Right renal cortex interstitium (tissue), 3 donors: ENCODE results near the gene HERPUD1. TPM values are rescaled to one million over a fixed set of nuclear protein-coding genes. Genes with fewer than 3 reads are reported as not detected.
"Not testable (repeated sequence)": the region's sequence is repeated elsewhere in the genome, so short reads cannot be mapped to it uniquely, and the experiment has no call there.

Experiments
- DNase-seq, 3 donors: peaks; one replicate each; pipeline ENCODE4 v3.0.0-alpha.2; 2013; ENCODE audit warnings: low read depth in 3 of 3, low spot score in 2 of 3
- polyA plus RNA-seq, 3 donors: library from polyadenylated mRNA; unstranded; fragments of 120-200 nt; gene quantifications; one replicate each; pipeline ENCODE4 v1.2.1, GENCODE V29; 2013; ENCODE audit not compliant: insufficient read length in 3 of 3

HERPUD1 gene
- polyA plus RNA-seq, 3 donors, result 120 to 152 (median 144) TPM

DNA sequence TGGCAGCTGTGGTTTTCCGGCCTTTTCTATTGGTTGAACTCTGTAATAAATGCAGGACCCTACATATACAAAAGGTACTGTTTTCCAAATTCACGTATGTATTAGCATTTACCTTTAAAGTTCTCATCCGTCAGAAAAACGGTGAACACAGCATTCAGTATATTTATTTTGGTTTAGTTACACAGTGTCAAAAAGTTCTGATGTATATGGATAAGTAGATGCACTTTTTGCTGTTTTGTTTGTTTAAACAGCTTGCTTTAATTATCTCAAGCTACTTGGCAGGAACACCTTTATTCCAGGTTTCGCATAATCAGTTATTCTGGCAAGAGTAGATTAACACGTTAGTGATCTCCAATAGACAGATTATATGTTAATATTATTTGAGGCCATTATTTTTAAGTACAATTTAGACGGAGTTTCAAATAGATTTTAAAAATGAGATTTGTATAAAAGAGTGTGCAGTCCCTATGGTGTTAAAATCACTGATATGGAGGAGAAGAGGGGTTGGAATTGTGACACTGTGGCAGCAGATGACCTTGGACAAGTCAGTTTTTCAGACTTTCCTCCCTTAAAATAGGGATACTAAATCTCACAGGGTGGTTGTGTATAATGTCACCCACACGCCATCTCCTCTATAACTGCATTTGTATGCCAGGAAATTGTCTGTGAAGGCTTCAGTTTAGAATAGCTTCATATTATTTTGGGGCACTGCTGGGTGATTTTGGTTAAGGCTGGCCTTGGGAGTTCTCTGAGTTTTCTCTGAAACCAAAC lies 2.1 kb downstream of the HERPUD1 start:
- DNase-seq, result no peak

DNA sequence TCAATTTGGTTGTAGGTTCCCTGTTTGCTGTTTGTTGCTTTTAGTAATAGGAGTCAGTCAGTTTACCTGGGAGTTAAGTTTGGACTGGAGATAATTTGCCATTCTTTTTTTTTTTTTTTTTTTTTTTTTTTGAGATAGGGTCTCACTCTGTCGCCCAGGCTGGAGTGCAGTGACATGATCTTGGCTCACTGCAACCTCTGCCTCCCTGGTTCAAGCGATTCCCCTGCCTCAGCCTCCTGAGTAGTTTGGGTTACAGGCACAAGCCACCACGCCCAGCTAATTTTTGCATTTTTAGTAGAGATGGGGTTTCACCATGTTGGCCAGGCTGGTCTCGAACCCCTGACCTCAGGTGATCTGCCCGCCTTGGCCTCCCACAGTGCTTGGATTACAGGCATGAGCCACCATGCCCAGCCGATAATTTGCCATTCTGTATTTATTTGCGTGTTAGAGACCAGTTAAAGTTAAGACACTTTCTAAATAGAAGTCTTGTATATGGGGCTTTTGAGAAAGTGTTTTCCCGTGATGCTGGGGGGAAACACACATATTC lies 2.7 kb downstream of the HERPUD1 start:
- not testable (repeated sequence) for DNase-seq

- DNase-seq, result no peak
Observed at GRCh38 chr16:56935201-56935600, 3.3 kb downstream of the HERPUD1 start.

DNA sequence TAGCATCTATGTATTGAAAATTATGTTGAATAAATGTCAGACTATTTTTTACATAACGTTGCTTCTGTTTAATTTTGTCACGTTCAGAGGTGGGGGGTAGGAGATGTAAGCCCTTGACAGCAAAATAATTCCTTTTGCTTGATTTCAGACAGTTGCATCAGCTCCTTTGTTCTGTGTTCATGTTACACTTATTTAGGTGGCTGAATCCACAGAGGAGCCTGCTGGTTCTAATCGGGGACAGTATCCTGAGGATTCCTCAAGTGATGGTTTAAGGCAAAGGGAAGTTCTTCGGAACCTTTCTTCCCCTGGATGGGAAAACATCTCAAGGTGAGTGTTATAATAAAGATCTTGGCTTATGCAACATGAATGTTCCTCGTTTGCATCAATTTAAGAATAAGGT lies 4.5 kb downstream of the HERPUD1 start:
- DNase-seq, result no peak

GRCh38 chr16:56936950-56937349 lies 5.0 kb downstream of the HERPUD1 start:
- DNase-seq, result no peak

DNA sequence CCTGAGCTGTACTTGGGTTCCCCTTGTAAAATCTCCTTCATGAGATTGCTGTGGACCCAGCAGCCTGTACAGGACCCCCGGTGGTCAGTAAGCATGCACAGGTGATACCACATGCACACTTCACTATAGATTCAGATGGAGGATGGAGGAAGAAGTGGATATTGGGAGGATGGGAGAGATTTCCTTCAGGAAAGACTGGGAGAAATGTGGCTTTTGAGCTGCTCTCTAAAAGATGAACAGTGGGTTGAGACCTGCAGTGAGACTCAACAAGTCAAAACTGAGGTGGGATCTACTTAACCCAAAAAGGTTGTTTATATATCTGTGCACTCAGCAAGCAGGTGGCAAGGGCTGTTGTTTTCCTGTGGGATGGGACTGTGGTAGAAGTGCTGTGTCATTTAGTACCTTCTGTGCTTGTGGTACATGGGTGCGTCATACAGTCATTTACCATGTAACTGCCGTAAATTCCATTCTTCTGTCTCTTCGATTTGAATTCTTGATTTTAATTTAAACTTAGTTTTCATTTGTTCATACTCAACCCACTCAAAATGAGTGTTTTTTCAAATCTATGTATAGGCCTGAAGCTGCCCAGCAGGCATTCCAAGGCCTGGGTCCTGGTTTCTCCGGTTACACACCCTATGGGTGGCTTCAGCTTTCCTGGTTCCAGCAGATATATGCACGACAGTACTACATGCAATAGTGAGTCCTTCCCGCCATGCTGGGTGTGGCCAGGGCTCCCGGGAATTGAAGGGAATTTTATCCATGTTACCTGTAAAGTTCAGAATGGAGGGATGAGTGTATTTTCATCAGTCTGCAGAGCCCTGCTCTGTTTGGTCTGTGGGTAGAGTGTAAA lies 6.9 kb downstream of the HERPUD1 start:
- DNase-seq, result no peak

- DNase-seq, result no peak
Observed at GRCh38 chr16:56939801-56940200, 7.9 kb downstream of the HERPUD1 start.

- no peak for DNase-seq
Observed at GRCh38 chr16:56941092-56941491, 9.2 kb downstream of the HERPUD1 start.

- no peak for DNase-seq
Observed at GRCh38 chr16:56941856-56942331, 10.0 kb downstream of the HERPUD1 start.

DNA sequence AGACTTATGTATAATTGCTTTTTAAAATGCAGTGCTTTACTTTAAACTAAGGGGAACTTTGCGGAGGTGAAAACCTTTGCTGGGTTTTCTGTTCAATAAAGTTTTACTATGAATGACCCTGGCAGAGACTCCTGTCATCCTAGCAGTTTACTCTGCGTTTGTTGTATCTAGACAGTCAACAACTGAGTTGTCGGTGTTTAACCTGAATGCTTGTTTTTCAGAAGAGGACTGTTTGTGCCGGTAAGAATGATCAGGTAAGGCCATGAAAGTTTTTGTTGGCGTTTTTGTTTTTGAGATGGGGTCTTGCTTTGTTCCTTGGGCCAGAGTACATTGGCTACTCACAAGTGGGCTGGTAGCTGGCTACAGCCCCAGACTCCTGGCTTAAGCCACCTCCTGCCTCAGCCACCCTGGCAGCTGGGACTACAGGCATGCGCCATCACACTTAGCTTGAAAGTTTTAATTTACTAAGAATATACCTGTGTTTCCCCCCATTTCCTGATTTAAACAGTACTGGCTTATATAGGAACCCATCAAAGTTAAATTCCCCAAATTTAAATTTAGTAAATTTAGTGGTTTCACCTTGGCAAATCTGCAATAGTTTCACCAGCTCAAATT lies 11.9 kb downstream of the HERPUD1 start:
- no peak for DNase-seq

DNA sequence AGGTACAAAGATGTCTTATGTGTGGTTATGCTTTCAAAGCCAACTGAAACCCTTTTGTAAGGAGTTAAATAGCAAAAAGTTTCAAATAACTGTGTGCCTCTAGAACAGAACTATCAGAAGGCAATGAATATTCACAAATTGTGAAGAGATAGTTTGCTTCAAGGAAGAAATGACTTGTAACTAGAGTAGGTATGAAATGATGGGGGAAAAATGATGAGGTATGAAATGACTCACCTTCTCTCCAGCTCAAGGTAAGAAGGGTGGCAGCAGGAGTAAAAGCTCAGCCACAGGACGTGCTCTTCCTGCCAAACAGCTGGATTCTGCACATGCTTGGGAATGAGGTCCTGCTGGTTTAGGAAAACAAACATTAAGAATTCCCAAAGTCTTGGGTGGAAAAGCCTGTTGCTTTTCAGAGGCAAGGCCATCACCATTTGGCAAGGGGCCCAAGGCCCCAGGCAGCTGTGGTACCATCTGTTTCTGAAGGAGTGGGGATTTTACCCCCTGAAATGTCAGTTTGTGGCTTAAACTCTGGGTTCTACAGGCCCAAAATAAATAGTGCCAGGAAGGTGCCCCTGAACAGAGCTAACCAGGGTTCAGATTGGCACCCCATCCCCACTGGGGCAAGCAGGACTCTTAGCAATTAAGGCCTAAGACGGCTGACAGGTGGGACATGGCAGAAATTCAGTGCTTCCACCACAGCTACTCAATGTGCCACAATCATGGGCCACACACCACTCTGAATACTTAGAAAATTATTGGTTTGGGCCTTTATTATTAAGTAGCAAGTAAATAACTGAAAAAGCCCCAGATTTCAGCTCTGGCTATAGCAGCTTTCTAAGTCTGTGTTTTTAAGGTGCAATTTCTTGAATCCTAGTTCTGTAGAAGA lies 13.3 kb downstream of the HERPUD1 start:
- no peak for DNase-seq

GRCh38 chr16:56945847-56946527 lies 14.0 kb downstream of the HERPUD1 start:
- DNase-seq, result no peak

DNA sequence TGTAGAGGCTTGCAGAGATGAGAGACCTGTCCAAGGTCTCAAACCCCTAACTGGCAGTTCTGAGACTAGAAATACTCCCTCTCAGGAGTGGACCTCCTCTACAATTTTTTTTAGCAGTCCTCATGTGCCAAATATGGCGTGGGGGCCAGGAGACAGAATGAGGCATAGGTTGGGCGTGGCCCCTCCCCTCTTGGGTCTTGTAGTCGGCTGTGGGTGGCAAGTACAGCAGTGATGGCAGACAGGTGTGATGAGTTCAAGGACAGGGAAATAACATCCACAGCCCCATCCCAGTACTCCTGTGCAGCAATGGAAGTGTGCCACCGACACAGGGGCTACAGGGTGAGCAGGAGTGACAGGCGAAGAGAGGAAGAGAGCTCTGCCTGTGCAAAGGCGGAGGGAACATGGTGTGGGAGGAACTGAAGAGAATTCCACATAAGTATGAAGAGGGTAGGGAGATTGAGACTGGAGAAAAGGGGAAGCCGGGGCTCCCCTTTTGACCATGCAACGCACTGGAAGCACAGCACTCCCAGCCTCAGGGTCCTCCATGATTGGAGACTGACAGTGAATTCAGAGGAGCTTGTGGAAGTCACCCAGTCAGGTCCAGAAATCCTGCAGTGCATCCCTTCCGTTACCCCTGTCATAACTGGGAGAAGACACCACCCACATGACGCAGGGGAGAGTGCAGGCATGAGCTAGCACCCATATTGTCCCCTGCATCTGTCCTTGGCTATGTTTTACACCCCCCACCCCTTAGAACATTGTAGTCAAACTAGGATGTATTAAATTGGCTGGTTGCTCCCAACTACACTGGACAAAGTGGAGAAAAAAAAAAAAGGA lies 15.0 kb downstream of the HERPUD1 start:
- no peak for DNase-seq

DNA sequence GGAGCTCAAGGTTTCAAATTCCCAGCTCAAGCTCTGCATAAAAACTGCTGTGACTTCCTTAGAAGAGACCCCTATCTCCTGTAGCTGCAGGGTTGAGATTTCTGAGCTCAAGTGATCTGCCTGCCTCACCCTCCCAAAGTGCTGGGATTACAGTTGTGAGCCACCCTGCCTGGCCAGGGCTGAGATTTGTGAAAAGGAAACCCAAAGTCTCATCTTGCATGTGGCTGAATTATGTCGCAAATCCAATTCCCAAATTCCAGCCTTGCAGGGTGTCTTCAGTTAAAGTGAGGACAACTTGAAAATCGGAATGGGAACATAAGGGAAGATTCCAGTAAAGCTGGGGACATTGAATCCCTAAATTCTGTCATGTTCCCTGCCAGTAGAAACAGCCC lies 15.7 kb downstream of the HERPUD1 start:
- no peak for DNase-seq

DNA sequence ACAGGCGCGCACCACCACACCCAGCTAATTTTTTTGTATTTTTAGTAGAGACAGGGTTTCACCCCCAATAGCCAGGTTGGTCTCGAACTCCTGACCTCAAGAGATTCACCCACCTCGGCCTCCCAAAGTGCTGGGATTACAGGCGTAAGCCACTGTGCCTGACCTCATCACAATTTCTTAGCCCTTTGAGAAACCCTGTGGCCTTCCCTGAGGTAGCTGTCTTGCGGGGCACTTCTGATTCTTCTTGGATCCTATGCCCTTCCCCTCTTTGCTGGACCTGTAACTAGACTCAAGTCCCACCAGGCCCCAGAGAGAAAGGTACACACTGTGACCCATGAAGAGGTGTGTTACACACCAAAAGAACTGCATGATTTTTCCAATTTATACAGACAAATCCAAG lies 16.3 kb downstream of the HERPUD1 start:
- DNase-seq, result no peak

DNA sequence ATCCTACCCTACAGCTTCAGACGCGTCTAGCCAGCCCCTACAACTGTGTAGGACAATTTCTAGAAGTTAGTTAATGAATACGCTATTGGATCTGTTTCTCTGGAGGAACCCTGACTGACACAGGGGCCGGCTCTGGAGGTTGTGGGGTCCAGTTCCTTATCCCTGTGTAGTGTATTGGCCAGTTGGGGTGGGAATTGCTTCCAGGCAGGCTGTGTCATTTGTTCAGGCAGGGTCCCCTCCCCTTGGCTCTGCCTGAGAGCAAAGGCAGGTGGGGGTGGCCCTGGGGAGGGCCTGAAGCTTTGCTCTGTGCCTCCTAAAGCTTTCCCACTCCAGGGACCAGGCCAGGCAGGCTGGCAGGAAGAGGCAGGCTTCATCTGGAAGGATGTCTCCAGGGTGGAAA lies 18.1 kb downstream of the HERPUD1 start:
- no peak for DNase-seq

- no peak for DNase-seq
Observed at GRCh38 chr16:56950455-56950854, 18.5 kb downstream of the HERPUD1 start.

- DNase-seq, result peak in 1 of 3 donors; percentile 15
Observed at GRCh38 chr16:56950881-56951771, 19.2 kb downstream of the HERPUD1 start.
